IPS-18c (cell line): Measurements from ENCODE around the gene PDCD6IP.
A peak's percentile ranks its signal among the peaks of the same experiment; 100 is the strongest.
"Not testable (repeated sequence)": the region's sequence is repeated elsewhere in the genome, so short reads cannot be mapped to it uniquely, and the experiment has no call there.

Source experiments
- H3K4me3 ChIP-seq: 2 replicates; pipeline ENCODE4 v1.7.0; 2013; ENCODE audit warnings: low read depth, mild to moderate bottlenecking, low read length, moderate library complexity; ENCODE audit not compliant: insufficient read depth
- H3K9me3 ChIP-seq: one replicate; pipeline ENCODE4 v1.6.1; 2013; ENCODE audit warnings: mild to moderate bottlenecking, low read length, moderate library complexity; ENCODE audit not compliant: control insufficient read depth, insufficient read depth

Gene PDCD6IP

GRCh38 chr3:33798418-33799201, at the start of gene PDCD6IP:
Gene PDCD6IP, plus strand, starts transcription at chr3:33798630. Its CDS starts 99 bp downstream, at chr3:33798729.
- Histone ChIP-seq H3K4me3 (peak within 1 kb of the TSS; percentile 100), H3K9me3 (no peaks in the 10 kb centered on the region)

GRCh38 chr3:33749546-33750210, 48.8 kb upstream of the PDCD6IP start:
- no peaks in the 10 kb centered on the region for H3K9me3 ChIP-seq
- no peak overlapping the region for H3K4me3 ChIP-seq

- H3K9me3 ChIP-seq: peaks cover 3% of the 10 kb centered on the region
- no peak overlapping the region for H3K4me3 ChIP-seq
Measured at GRCh38 chr3:33750211-33750548, 48.2 kb upstream of the PDCD6IP start.

GRCh38 chr3:33751336-33751735, 47.1 kb upstream of the PDCD6IP start:
- H3K9me3 ChIP-seq: peaks cover 5% of the 10 kb centered on the region
- no peak overlapping the region for H3K4me3 ChIP-seq

- not testable (repeated sequence) for H3K9me3 ChIP-seq, H3K4me3 ChIP-seq
Measured at GRCh38 chr3:33754391-33754790, 44.0 kb upstream of the PDCD6IP start.

- Histone ChIP-seq H3K4me3 (no peak overlapping the region), H3K9me3 (peaks cover 5% of the 10 kb centered on the region)
Measured at GRCh38 chr3:33758281-33758680, 40.1 kb upstream of the PDCD6IP start.

- Histone ChIP-seq H3K4me3 (no peak overlapping the region), H3K9me3 (peaks cover 5% of the 10 kb centered on the region)
Measured at GRCh38 chr3:33758864-33759263, 39.6 kb upstream of the PDCD6IP start.

- H3K4me3 ChIP-seq: no peak overlapping the region
- H3K9me3 ChIP-seq: no peaks in the 10 kb centered on the region
Measured at GRCh38 chr3:33768578-33769330, 29.7 kb upstream of the PDCD6IP start.

- Histone ChIP-seq H3K4me3 (no peak overlapping the region), H3K9me3 (no peaks in the 10 kb centered on the region)
Measured at GRCh38 chr3:33773637-33774036, 24.8 kb upstream of the PDCD6IP start.

- H3K4me3 ChIP-seq: no peak overlapping the region
- no peaks in the 10 kb centered on the region for H3K9me3 ChIP-seq
Measured at GRCh38 chr3:33775363-33775762, 23.1 kb upstream of the PDCD6IP start.

GRCh38 chr3:33777996-33778395, 20.4 kb upstream of the PDCD6IP start:
- Histone ChIP-seq H3K4me3 (no peak overlapping the region), H3K9me3 (no peaks in the 10 kb centered on the region)

- Histone ChIP-seq H3K9me3 (no peaks in the 10 kb centered on the region), H3K4me3 (no peak overlapping the region)
Measured at GRCh38 chr3:33779751-33780150, 18.7 kb upstream of the PDCD6IP start.

GRCh38 chr3:33781413-33781812, 17.0 kb upstream of the PDCD6IP start:
- H3K4me3 ChIP-seq, H3K9me3 ChIP-seq: not testable (repeated sequence)

- H3K9me3 ChIP-seq: no peaks in the 10 kb centered on the region
- no peak overlapping the region for H3K4me3 ChIP-seq
Measured at GRCh38 chr3:33786565-33787327, 11.7 kb upstream of the PDCD6IP start.

- no peak overlapping the region for H3K4me3 ChIP-seq
- no peaks in the 10 kb centered on the region for H3K9me3 ChIP-seq
Measured at GRCh38 chr3:33787328-33788009, 11.0 kb upstream of the PDCD6IP start.

GRCh38 chr3:33789183-33789954, 9.1 kb upstream of the PDCD6IP start:
- Histone ChIP-seq H3K9me3 (no peaks in the 10 kb centered on the region), H3K4me3 (no peak overlapping the region)
